Measurements from ENCODE around the gene GFER. TPM values are rescaled to one million over a fixed set of nuclear protein-coding genes. Genes with fewer than 3 reads are reported as not detected.

Gene GFER
- polyA plus RNA-seq, 4 donors, result 20.1 to 31.6 (median 28.5) TPM

GRCh38 chr16:2036200-2036966, 52.4 kb downstream of the GFER start:
- no peak for DNase-seq (ENCODE audit: low read depth in 4 of 4, low spot score in 2 of 4)

DNA sequence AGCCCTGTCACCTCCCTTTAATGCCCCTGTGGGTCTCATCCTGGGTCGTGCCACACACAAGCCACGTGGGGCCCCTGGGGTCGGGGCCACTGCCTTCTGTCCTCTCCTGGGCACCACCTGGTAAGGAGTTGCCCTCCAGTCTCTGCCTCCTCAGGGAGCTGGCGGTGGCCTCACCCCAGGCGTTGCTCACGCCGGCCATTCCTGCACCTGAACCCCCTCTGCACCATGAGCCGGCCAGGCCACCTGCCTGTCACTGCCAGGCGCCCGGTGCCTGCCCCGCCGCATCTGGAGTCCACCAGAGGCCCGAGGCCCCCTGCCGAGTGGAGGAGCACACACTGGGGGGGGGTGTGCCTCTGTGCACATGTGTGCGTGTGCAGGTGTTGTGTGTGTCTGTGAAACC, 53.1 kb downstream of the GFER start:
- DNase-seq (ENCODE audit: low read depth in 4 of 4, low spot score in 2 of 4), result no peak

Other genes with a start within 250 kb of the GFER start
- 10 to 100 TPM; 23.1 to 46.8 (median 37.7) TPM for gene NME3, start 212.7 kb upstream of the GFER start, polyA plus RNA-seq (ENCODE audit: insufficient read length in 4 of 4)
- 10 to 100 TPM in 2 of 4 donors, 1 to 10 TPM in 2; 5.4 to 16.4 (median 10.5) TPM for gene EME2, start 211.4 kb upstream of the GFER start, polyA plus RNA-seq (ENCODE audit: insufficient read length in 4 of 4)
- 100 to 1,000 TPM in 1 of 4 donors, 10 to 100 TPM in 3; 60.4 to 103 (median 78.1) TPM for gene MRPS34, start 211.1 kb upstream of the GFER start, polyA plus RNA-seq (ENCODE audit: insufficient read length in 4 of 4)
- gene SPSB3, start 201.6 kb upstream of the GFER start, polyA plus RNA-seq (ENCODE audit: insufficient read length in 4 of 4), result 10 to 100 TPM; 31.6 to 56.5 (median 48.5) TPM
- 10 to 100 TPM; 35.4 to 69.3 (median 56.4) TPM for gene NUBP2, start 201.2 kb upstream of the GFER start, polyA plus RNA-seq (ENCODE audit: insufficient read length in 4 of 4)
- 1 to 10 TPM; 2.4 to 4.3 (median 3.4) TPM for gene IGFALS, start 190.5 kb upstream of the GFER start, polyA plus RNA-seq (ENCODE audit: insufficient read length in 4 of 4)
- 10 to 100 TPM; 38.0 to 56.2 (median 49.5) TPM for gene HAGH, start 157.4 kb upstream of the GFER start, polyA plus RNA-seq (ENCODE audit: insufficient read length in 4 of 4)
- gene FAHD1, start 157.0 kb upstream of the GFER start, polyA plus RNA-seq (ENCODE audit: insufficient read length in 4 of 4), result 10 to 100 TPM; 39.8 to 49.5 (median 44.9) TPM
- 1 to 10 TPM in 2 of 4 donors, under 1 TPM in 2; 0.47 to 2.7 (median 1.0) TPM for gene MEIOB, start 112.0 kb upstream of the GFER start, polyA plus RNA-seq (ENCODE audit: insufficient read length in 4 of 4)
- gene HS3ST6, start 65.8 kb upstream of the GFER start, polyA plus RNA-seq (ENCODE audit: insufficient read length in 4 of 4), result under 1 TPM; 0.21 to 0.55 (median 0.35) TPM
- 10 to 100 TPM; 63.9 to 79.8 (median 72.1) TPM for gene MSRB1, start 41.0 kb upstream of the GFER start, polyA plus RNA-seq (ENCODE audit: insufficient read length in 4 of 4)
- gene RPL3L, start 29.5 kb upstream of the GFER start, polyA plus RNA-seq (ENCODE audit: insufficient read length in 4 of 4), result under 1 TPM; 0.11 to 0.28 (median 0.15) TPM
- 100 to 1,000 TPM; 129 to 144 (median 136) TPM for gene NDUFB10, start 24.7 kb upstream of the GFER start, polyA plus RNA-seq (ENCODE audit: insufficient read length in 4 of 4)
- gene RPS2, start 19.4 kb upstream of the GFER start, polyA plus RNA-seq (ENCODE audit: insufficient read length in 4 of 4), result 1,000 to 10,000 TPM; 1,679 to 2,513 (median 2,183) TPM
- not detected for gene RNF151, start 17.3 kb upstream of the GFER start, polyA plus RNA-seq (ENCODE audit: insufficient read length in 4 of 4)
- 10 to 100 TPM; 27.8 to 49.6 (median 41.1) TPM for gene TBL3, start 12.1 kb upstream of the GFER start, polyA plus RNA-seq (ENCODE audit: insufficient read length in 4 of 4)
- 1 to 10 TPM in 2 of 4 donors, under 1 TPM in 2; 0.40 to 2.0 (median 1.1) TPM for gene NOXO1, start 2.7 kb upstream of the GFER start, polyA plus RNA-seq (ENCODE audit: insufficient read length in 4 of 4)
- gene SYNGR3, start 5.8 kb downstream of the GFER start, polyA plus RNA-seq (ENCODE audit: insufficient read length in 4 of 4), result 1 to 10 TPM; 1.8 to 2.4 (median 1.9) TPM
- 10 to 100 TPM; 13.8 to 30.8 (median 26.6) TPM for gene ZNF598, start 25.6 kb downstream of the GFER start, polyA plus RNA-seq (ENCODE audit: insufficient read length in 4 of 4)
- gene NPW, start 35.6 kb downstream of the GFER start, polyA plus RNA-seq (ENCODE audit: insufficient read length in 4 of 4), result 10 to 100 TPM in 2 of 4 donors, 1 to 10 TPM in 2; 3.0 to 16.3 (median 9.7) TPM
- gene NHERF2, start 42.7 kb downstream of the GFER start, polyA plus RNA-seq (ENCODE audit: insufficient read length in 4 of 4), result 100 to 1,000 TPM; 103 to 184 (median 146) TPM
- gene NTHL1, start 63.6 kb downstream of the GFER start, polyA plus RNA-seq (ENCODE audit: insufficient read length in 4 of 4), result 10 to 100 TPM; 15.4 to 29.1 (median 25.3) TPM
- gene TSC2, start 63.8 kb downstream of the GFER start, polyA plus RNA-seq (ENCODE audit: insufficient read length in 4 of 4), result 100 to 1,000 TPM; 104 to 188 (median 148) TPM
- 100 to 1,000 TPM in 2 of 4 donors, 10 to 100 TPM in 2; 48.3 to 128 (median 95.9) TPM for gene PKD1, start 151.7 kb downstream of the GFER start, polyA plus RNA-seq (ENCODE audit: insufficient read length in 4 of 4)
- 1 to 10 TPM; 2.5 to 4.6 (median 3.1) TPM for gene RAB26, start 164.4 kb downstream of the GFER start, polyA plus RNA-seq (ENCODE audit: insufficient read length in 4 of 4)
- 10 to 100 TPM; 42.9 to 63.3 (median 55.5) TPM for gene TRAF7, start 171.6 kb downstream of the GFER start, polyA plus RNA-seq (ENCODE audit: insufficient read length in 4 of 4)
- 1 to 10 TPM; 1.4 to 2.8 (median 2.0) TPM for gene CASKIN1, start 212.4 kb downstream of the GFER start, polyA plus RNA-seq (ENCODE audit: insufficient read length in 4 of 4)
- 10 to 100 TPM; 38.7 to 63.2 (median 46.6) TPM for gene MLST8, start 221.3 kb downstream of the GFER start, polyA plus RNA-seq (ENCODE audit: insufficient read length in 4 of 4)
- 10 to 100 TPM in 1 of 4 donors, 1 to 10 TPM in 3; 3.5 to 11.6 (median 8.2) TPM for gene BRICD5, start 226.7 kb downstream of the GFER start, polyA plus RNA-seq (ENCODE audit: insufficient read length in 4 of 4)
- gene PGP, start 230.6 kb downstream of the GFER start, polyA plus RNA-seq (ENCODE audit: insufficient read length in 4 of 4), result 10 to 100 TPM; 13.8 to 19.3 (median 17.4) TPM
- 10 to 100 TPM; 14.7 to 25.8 (median 22.3) TPM for gene E4F1, start 239.4 kb downstream of the GFER start, polyA plus RNA-seq (ENCODE audit: insufficient read length in 4 of 4)